CD8-positive, alpha-beta memory T cell (primary cell): ENCODE measurements around the gene SPAST. TPM values are rescaled to one million over a fixed set of nuclear protein-coding genes. Genes with fewer than 3 reads are reported as not detected.

ENCODE experiments used
- polyA plus RNA-seq: library from polyadenylated mRNA; unstranded; fragments of 300-500 nt; fragmentation: Illumina TruSeq; gene quantifications from one replicate; pipeline ENCODE4 v1.2.3, GENCODE V29; 2021
- total RNA-seq, 2 experiments: library from RNA; stranded (reverse); gene quantifications; one replicate each; pipeline ENCODE4 v1.2.3, GENCODE V29; 2021

Gene SPAST
- total and polyA plus RNA-seq, 3 experiments from 2014 or later = 10.6 to 20.4 (median 19.7) TPM

Other genes starting within 250 kb of the SPAST start
- 10 to 100 TPM; 73.8 to 78.6 TPM for gene MEMO1, start 52.5 kb upstream of the SPAST start, total RNA-seq
- gene MEMO1, start 52.5 kb upstream of the SPAST start, polyA plus RNA-seq = 27.7 TPM
- 10 to 100 TPM; 78.2 to 82.7 TPM for gene DPY30, start 23.8 kb upstream of the SPAST start, total RNA-seq
- gene DPY30, start 23.8 kb upstream of the SPAST start, polyA plus RNA-seq = 155 TPM
- gene SLC30A6, start 102.3 kb downstream of the SPAST start, total RNA-seq = 10 to 100 TPM; 29.5 to 29.6 TPM
- 8.8 TPM for gene SLC30A6, start 102.3 kb downstream of the SPAST start, polyA plus RNA-seq
- under 1 TPM; 0.07 to 0.16 TPM for gene NLRC4, start 201.3 kb downstream of the SPAST start, total RNA-seq
- not detected for gene NLRC4, start 201.3 kb downstream of the SPAST start, polyA plus RNA-seq
- 10 to 100 TPM; 43.1 to 47.0 TPM for gene YIPF4, start 214.3 kb downstream of the SPAST start, total RNA-seq
- gene YIPF4, start 214.3 kb downstream of the SPAST start, polyA plus RNA-seq = 22.9 TPM